OCI-LY1 (cell line): ENCODE results near the gene ALMS1.

Experiments
- H2AFZ ChIP-seq: fragments of 200-600 bp; sonication (generic), shearing (Covaris generic); 2 replicates; pipeline ENCODE4 v1.6.0; 2014; ENCODE audit warnings: antibody characterized with exemption, mild to moderate bottlenecking, low read length
- H3F3A ChIP-seq: fragments of 200-600 bp; sonication (generic), shearing (Covaris generic); 2 replicates; pipeline ENCODE4 v1.6.0; 2014; ENCODE audit warnings: mild to moderate bottlenecking, antibody characterized with exemption, low read length, moderate library complexity; ENCODE audit not compliant: insufficient read depth
- H3K27ac ChIP-seq: fragments of 200-600 bp; sonication (generic); 2 replicates; pipeline ENCODE4 v1.5.1; 2014; ENCODE audit warnings: low read length, mixed run types, mild to moderate bottlenecking, low read depth; ENCODE audit not compliant: poor library complexity, severe bottlenecking
- H3K27me3 ChIP-seq: fragments of 200-600 bp; sonication (generic); 2 replicates; pipeline ENCODE4 v1.6.0; 2014; ENCODE audit warnings: antibody characterized with exemption, mild to moderate bottlenecking, low read length, moderate library complexity; ENCODE audit not compliant: insufficient read depth
- H3K36me3 ChIP-seq: fragments of 200-600 bp; sonication (generic); 2 replicates; pipeline ENCODE4 v1.6.1; 2014; ENCODE audit warnings: mild to moderate bottlenecking, antibody characterized with exemption, low read length, moderate library complexity, mixed read lengths; ENCODE audit not compliant: insufficient read depth
- H3K4me1 ChIP-seq: fragments of 200-600 bp; sonication (generic); 2 replicates; pipeline ENCODE4 v1.5.1; 2014; ENCODE audit warnings: mild to moderate bottlenecking, low read length, moderate library complexity; ENCODE audit not compliant: insufficient read depth, severe bottlenecking
- H3K4me2 ChIP-seq: fragments of 200-600 bp; sonication (generic), shearing (Covaris generic); 2 replicates; pipeline ENCODE4 v1.6.1; 2014; ENCODE audit warnings: low read length
- H3K4me3 ChIP-seq: fragments of 200-600 bp; sonication (generic); 2 replicates; pipeline ENCODE4 v1.5.1; 2014; ENCODE audit warnings: low read length, low read depth, mild to moderate bottlenecking, mixed read lengths; ENCODE audit not compliant: poor library complexity, severe bottlenecking
- H3K79me2 ChIP-seq: fragments of 200-600 bp; shearing (Covaris generic); 2 replicates; pipeline ENCODE4 v1.6.1; 2016; ENCODE audit warnings: mixed run types, low read length, mixed read lengths; ENCODE audit not compliant: insufficient read depth
- H3K9ac ChIP-seq: fragments of 200-600 bp; sonication (generic), shearing (Covaris generic); 2 replicates; pipeline ENCODE4 v1.6.1; 2014; ENCODE audit warnings: mild to moderate bottlenecking, low read length, mixed read lengths
- H3K9me2 ChIP-seq: fragments of 200-600 bp; sonication (generic), shearing (Covaris generic); 2 replicates; pipeline ENCODE4 v1.6.1; 2014; ENCODE audit warnings: low read depth, mild to moderate bottlenecking, low read length, mixed read lengths
- H3K9me3 ChIP-seq: fragments of 200-600 bp; shearing (Covaris generic); 2 replicates; pipeline ENCODE4 v1.6.1; 2014; ENCODE audit warnings: low read length, mixed read lengths
- H4K20me1 ChIP-seq: fragments of 200-600 bp; sonication (generic), shearing (Covaris generic); 2 replicates; pipeline ENCODE4 v1.6.0; 2016; ENCODE audit warnings: mild to moderate bottlenecking, low read length; ENCODE audit not compliant: insufficient read depth
- EZH2 ChIP-seq: fragments of 200-600 bp; sonication (generic), shearing (Covaris generic); IDR thresholded peaks from 2 replicates; pipeline ENCODE4 v1.8.0; 2017; ENCODE audit warnings: borderline replicate concordance, mixed run types, mild to moderate bottlenecking, antibody characterized with exemption, low read length, moderate library complexity, mixed read lengths
- TF ChIP-seq, protein P1 (sequence below): fragments of 200-600 bp; sonication (generic), shearing (Covaris generic); IDR thresholded peaks from 2 replicates; pipeline ENCODE4 v1.5.1; 2017; ENCODE audit warnings: mild to moderate bottlenecking, antibody characterized with exemption, low read length, moderate library complexity, mixed read lengths

Gene ALMS1

DNA sequence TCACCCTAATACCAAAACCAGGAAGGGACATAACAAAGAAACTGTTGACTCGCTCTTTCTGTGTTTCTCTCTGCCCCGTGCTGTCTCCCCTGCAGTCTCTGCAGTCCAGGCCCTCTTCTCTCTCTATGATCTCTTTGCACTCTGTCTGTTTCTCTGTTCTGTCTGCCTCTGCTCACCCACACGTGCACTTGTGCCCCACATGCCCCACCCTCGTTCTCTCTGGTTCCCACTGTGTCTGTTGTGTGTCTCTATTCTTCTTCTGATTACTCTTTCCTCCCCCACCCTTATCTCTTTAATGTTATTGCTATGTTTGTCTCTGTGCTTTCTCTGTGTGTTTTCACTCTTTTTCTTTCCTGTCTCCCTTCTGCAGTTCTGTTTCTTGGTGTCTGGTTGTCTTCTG lies 202.5 kb downstream of the ALMS1 start:
- no peak overlapping the region for H3K4me2 ChIP-seq
- no peak overlapping the region for H2AFZ ChIP-seq

GRCh38 chr2:73593680-73594079 lies 208.0 kb downstream of the ALMS1 start:
- Histone ChIP-seq H3K4me1 (no peaks in the 10 kb centered on the region), H3K27me3 (no peaks in the 10 kb centered on the region), H3K4me2 (no peak overlapping the region), H3K9ac (no peak overlapping the region), H3K27ac (no peak overlapping the region), H2AFZ (no peak overlapping the region), H4K20me1 (no peaks in the 10 kb centered on the region), H3K4me3 (no peak overlapping the region), H3K36me3 (no peaks in the 10 kb centered on the region), H3K9me2 (no peaks in the 10 kb centered on the region), H3K79me2 (no peaks in the 10 kb centered on the region), H3K9me3 (no peaks in the 10 kb centered on the region), H3F3A (no peaks in the 10 kb centered on the region)
- TF ChIP-seq EZH2 = no peak
- TF ChIP-seq, protein P1, sequence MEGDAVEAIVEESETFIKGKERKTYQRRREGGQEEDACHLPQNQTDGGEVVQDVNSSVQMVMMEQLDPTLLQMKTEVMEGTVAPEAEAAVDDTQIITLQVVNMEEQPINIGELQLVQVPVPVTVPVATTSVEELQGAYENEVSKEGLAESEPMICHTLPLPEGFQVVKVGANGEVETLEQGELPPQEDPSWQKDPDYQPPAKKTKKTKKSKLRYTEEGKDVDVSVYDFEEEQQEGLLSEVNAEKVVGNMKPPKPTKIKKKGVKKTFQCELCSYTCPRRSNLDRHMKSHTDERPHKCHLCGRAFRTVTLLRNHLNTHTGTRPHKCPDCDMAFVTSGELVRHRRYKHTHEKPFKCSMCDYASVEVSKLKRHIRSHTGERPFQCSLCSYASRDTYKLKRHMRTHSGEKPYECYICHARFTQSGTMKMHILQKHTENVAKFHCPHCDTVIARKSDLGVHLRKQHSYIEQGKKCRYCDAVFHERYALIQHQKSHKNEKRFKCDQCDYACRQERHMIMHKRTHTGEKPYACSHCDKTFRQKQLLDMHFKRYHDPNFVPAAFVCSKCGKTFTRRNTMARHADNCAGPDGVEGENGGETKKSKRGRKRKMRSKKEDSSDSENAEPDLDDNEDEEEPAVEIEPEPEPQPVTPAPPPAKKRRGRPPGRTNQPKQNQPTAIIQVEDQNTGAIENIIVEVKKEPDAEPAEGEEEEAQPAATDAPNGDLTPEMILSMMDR = no peak

More for the DNA sequence above, 202.5 kb downstream of the ALMS1 start:
- no peaks in the 10 kb centered on the region for H4K20me1 ChIP-seq
- H3K4me1 ChIP-seq = no peaks in the 10 kb centered on the region
- TF ChIP-seq, protein P1 = no peak
- TF ChIP-seq EZH2 = no peak
- no peaks in the 10 kb centered on the region for H3K9me3 ChIP-seq
- no peaks in the 10 kb centered on the region for H3K27me3 ChIP-seq
- H3K27ac ChIP-seq = no peak overlapping the region
- H3K79me2 ChIP-seq = no peaks in the 10 kb centered on the region
- no peaks in the 10 kb centered on the region for H3F3A ChIP-seq
- no peaks in the 10 kb centered on the region for H3K9me2 ChIP-seq
- H3K4me3 ChIP-seq = no peak overlapping the region
- no peak overlapping the region for H3K9ac ChIP-seq
- no peaks in the 10 kb centered on the region for H3K36me3 ChIP-seq

DNA sequence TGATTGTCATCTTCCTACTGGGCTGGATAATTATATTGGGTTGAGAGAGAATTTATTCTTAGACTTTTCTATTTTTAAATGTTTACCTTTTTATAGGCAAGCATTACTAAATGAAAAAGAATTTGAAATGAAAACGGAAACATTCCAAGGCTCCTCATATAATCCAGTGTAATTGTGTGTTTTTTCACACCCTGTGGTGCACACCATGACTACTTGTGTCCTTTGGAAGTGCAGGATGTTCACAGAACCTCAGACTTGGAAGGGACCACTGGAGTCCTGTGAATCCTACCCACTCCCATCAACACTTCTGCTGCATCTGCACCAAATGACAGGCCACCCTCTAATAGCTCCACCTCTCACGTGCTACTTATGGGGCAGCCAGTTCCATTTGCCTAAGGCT lies 208.6 kb downstream of the ALMS1 start:
- H2AFZ ChIP-seq = no peak overlapping the region
- TF ChIP-seq EZH2 = no peak
- TF ChIP-seq, protein P1 = no peak
- no peak overlapping the region for H3K4me2 ChIP-seq

More for the DNA sequence above, 208.6 kb downstream of the ALMS1 start:
- Histone ChIP-seq H3K9me2 (no peaks in the 10 kb centered on the region), H3F3A (no peaks in the 10 kb centered on the region), H3K4me1 (no peaks in the 10 kb centered on the region), H3K27me3 (no peaks in the 10 kb centered on the region), H3K9ac (no peak overlapping the region), H3K4me3 (no peak overlapping the region), H3K27ac (no peak overlapping the region), H3K36me3 (no peaks in the 10 kb centered on the region), H4K20me1 (no peaks in the 10 kb centered on the region), H3K9me3 (no peaks in the 10 kb centered on the region), H3K79me2 (no peaks in the 10 kb centered on the region)
